OCI-LY3 (cell line): ENCODE measurements around the gene COL4A2.

Experiments
- EZH2phosphoT487 ChIP-seq: fragments of 200-600 bp; shearing (Covaris generic); IDR thresholded peaks from 2 replicates; pipeline ENCODE4 v1.6.1; 2018; ENCODE audit warnings: antibody characterized with exemption, mixed run types, low read depth
- TF ChIP-seq, protein P1 (sequence below): fragments of 200-600, 300-600 bp; sonication (generic); IDR thresholded peaks from 2 replicates; pipeline ENCODE4 v1.5.1; 2014; ENCODE audit warnings: antibody characterized with exemption, low read length, low read depth

DNA sequence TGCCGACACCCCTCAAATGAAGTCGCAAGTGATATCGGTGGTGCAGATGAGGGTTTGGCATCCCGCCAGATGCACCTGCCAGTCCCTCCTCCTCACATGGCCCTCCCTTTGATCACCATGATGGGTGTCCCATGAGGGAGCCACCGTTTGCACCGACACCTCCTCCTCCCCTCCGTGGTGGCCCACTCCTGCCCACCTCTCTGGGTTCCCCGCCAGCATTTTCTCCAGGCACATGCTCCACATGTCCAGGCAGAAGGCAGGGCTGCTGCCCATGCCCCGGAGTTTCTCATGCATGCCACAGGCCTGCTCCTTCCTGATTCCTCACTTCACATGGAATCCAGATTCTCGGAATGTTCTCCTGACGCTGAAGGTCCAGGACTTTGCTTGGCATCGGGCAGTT, 49.3 kb downstream of the COL4A2 start:
- TF ChIP-seq, protein P1, sequence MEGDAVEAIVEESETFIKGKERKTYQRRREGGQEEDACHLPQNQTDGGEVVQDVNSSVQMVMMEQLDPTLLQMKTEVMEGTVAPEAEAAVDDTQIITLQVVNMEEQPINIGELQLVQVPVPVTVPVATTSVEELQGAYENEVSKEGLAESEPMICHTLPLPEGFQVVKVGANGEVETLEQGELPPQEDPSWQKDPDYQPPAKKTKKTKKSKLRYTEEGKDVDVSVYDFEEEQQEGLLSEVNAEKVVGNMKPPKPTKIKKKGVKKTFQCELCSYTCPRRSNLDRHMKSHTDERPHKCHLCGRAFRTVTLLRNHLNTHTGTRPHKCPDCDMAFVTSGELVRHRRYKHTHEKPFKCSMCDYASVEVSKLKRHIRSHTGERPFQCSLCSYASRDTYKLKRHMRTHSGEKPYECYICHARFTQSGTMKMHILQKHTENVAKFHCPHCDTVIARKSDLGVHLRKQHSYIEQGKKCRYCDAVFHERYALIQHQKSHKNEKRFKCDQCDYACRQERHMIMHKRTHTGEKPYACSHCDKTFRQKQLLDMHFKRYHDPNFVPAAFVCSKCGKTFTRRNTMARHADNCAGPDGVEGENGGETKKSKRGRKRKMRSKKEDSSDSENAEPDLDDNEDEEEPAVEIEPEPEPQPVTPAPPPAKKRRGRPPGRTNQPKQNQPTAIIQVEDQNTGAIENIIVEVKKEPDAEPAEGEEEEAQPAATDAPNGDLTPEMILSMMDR: no peak
- no peak for TF ChIP-seq EZH2phosphoT487
